Esophagus squamous epithelium (tissue), 4 donors: ENCODE measurements around the gene PI4KB.

Experiments used
- POLR2A ChIP-seq, 4 donors: fragments of 450-650 bp; IDR thresholded peaks; one replicate each; pipeline ENCODE4 v1.6.1; 2017; ENCODE audit warnings: antibody characterized with exemption in 4 of 4, mild to moderate bottlenecking in 4 of 4, moderate library complexity in 3 of 4
- TF ChIP-seq, protein P1 (sequence below), 6 experiments: fragments of 450-650 bp in 4 of 6; fragments of 200-600 bp in 2 of 6; sonication (generic) in 2 of 6; IDR thresholded peaks; one replicate each; pipeline ENCODE4 v1.5.1; 2016 to 2019; ENCODE audit warnings: antibody characterized with exemption in 6 of 6, mild to moderate bottlenecking in 4 of 6, moderate library complexity in 4 of 6

DNA sequence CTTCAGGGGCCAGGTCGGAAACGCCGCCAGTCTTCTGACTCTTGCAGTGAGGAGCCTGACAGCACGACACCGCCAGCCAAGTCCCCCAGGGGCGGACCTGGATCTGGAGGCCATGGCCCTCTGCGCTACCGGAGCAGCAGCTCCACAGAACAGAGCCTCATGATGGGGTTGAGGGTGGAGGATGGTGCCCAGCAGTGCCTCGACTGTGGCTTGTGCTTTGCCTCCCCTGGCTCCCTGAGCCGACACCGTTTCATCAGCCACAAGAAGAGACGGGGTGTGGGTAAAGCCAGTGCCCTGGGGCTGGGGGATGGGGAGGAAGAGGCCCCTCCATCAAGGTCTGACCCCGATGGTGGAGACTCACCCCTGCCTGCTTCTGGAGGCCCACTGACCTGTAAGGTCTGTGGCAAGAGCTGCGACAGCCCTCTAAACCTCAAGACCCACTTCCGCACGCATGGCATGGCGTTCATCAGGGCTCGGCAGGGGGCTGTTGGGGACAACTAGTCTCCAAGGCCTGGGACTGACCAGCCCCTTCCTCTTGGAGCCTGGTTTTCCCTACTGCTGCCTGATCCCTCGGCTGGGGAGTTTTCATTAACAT, 36.4 kb downstream of the PI4KB start:
- TF ChIP-seq POLR2A (IDR thresholded peaks at IDR 0.05), result no peak
- TF ChIP-seq, protein P1, sequence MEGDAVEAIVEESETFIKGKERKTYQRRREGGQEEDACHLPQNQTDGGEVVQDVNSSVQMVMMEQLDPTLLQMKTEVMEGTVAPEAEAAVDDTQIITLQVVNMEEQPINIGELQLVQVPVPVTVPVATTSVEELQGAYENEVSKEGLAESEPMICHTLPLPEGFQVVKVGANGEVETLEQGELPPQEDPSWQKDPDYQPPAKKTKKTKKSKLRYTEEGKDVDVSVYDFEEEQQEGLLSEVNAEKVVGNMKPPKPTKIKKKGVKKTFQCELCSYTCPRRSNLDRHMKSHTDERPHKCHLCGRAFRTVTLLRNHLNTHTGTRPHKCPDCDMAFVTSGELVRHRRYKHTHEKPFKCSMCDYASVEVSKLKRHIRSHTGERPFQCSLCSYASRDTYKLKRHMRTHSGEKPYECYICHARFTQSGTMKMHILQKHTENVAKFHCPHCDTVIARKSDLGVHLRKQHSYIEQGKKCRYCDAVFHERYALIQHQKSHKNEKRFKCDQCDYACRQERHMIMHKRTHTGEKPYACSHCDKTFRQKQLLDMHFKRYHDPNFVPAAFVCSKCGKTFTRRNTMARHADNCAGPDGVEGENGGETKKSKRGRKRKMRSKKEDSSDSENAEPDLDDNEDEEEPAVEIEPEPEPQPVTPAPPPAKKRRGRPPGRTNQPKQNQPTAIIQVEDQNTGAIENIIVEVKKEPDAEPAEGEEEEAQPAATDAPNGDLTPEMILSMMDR (IDR thresholded peaks at IDR 0.05), result no peak
